Common myeloid progenitor, CD34-positive (primary cell): ENCODE data around the gene LINS1.

Source experiments
- CTCF ChIA-PET: fragments of 350-600 bp; sonication (Branson Sonifier 250); formaldehyde crosslinking; loops from one replicate; lab custom pipeline; 2021; ENCODE audit warnings: antibody characterized with exemption; lab: Charles Lee
- POLR2A ChIA-PET: fragments of 350-600 bp; sonication (Branson Sonifier 250); formaldehyde crosslinking; loops from one replicate; lab custom pipeline; 2021; ENCODE audit warnings: antibody characterized with exemption; lab: Charles Lee
- DNase-seq, 3 donors: peaks; one replicate each; pipeline versions ENCODE4 v3.0.0 to v3.0.0-alpha.2; 2013
- H3K27ac ChIP-seq, 2 experiments: 1 replicate in 1 of 2; 2 replicates in 1 of 2; pipeline ENCODE4 v1.7.0; 2013; ENCODE audit warnings: inconsistent platforms in 2 of 2, low read length in 2 of 2, mild to moderate bottlenecking in 2 of 2, low read depth in 1 of 2, moderate library complexity in 1 of 2; ENCODE audit not compliant: severe bottlenecking in 2 of 2, insufficient read depth in 1 of 2, poor library complexity in 1 of 2
- H3K27me3 ChIP-seq, 5 experiments: replicated peaks in 2 of 5; 1 replicate in 3 of 5; 2 replicates in 2 of 5; pipeline versions ENCODE4 v1.6.1 to v1.7.0; 2013; ENCODE audit warnings: low read length in 4 of 5, mild to moderate bottlenecking in 2 of 5, moderate library complexity in 2 of 5, inconsistent platforms in 1 of 5; ENCODE audit not compliant: insufficient read depth in 5 of 5, control insufficient read depth in 4 of 5
- H3K36me3 ChIP-seq, 4 experiments: 1 replicate in 2 of 4; 2 replicates in 2 of 4; pipeline versions ENCODE4 v1.6.1 to v1.7.0; 2013; ENCODE audit warnings: low read length in 3 of 4, control low read depth in 1 of 4, mild to moderate bottlenecking in 1 of 4; ENCODE audit not compliant: control insufficient read depth in 4 of 4, insufficient read depth in 4 of 4
- H3K4me1 ChIP-seq, 4 experiments: 1 replicate in 3 of 4; 2 replicates in 1 of 4; pipeline versions ENCODE4 v1.6.1 to v1.7.1; 2013; ENCODE audit warnings: low read length in 3 of 4, mild to moderate bottlenecking in 3 of 4, control low read depth in 1 of 4, inconsistent platforms in 1 of 4, moderate library complexity in 1 of 4; ENCODE audit not compliant: control insufficient read depth in 4 of 4, insufficient read depth in 4 of 4; ENCODE audit errors: control extremely low read depth in 1 of 4
- H3K4me3 ChIP-seq, 7 experiments: 1 replicate in 4 of 7; 2 replicates in 3 of 7; pipeline versions ENCODE4 v1.5.1 to v1.7.0; 2013; ENCODE audit warnings: mild to moderate bottlenecking in 7 of 7, low read length in 6 of 7, moderate library complexity in 6 of 7, inconsistent platforms in 2 of 7, low read depth in 2 of 7, control low read depth in 1 of 7; ENCODE audit not compliant: insufficient read depth in 4 of 7, control insufficient read depth in 1 of 7; ENCODE audit errors: extremely low read depth in 1 of 7
- H3K9me3 ChIP-seq, 5 experiments: 1 replicate in 4 of 5; 2 replicates in 1 of 5; pipeline versions ENCODE4 v1.6.1 to v1.7.1; 2013; ENCODE audit warnings: low read length in 4 of 5, mild to moderate bottlenecking in 2 of 5, inconsistent platforms in 1 of 5, low read depth in 1 of 5, moderate library complexity in 1 of 5; ENCODE audit not compliant: control insufficient read depth in 4 of 5, insufficient read depth in 2 of 5; ENCODE audit errors: control extremely low read depth in 1 of 5
- WGBS: methylation state at CpG from one replicate; pipeline ENCODE4 v1.1.5; 2013; ENCODE audit not compliant: insufficient coverage; 5-methylcytosine and 5-hydroxymethylcytosine counted together

LINS1 gene

GRCh38 chr15:100531204-100531603, 70.8 kb downstream of the LINS1 start:
- peaks cover 0 to 3% (median 0%) of the 10 kb centered on the region in 5 experiments for H3K9me3 ChIP-seq
- no peak overlapping the region for H3K27ac ChIP-seq
- 100% methylated on average over 2 of the region's 4 CpGs for WGBS
- H3K4me1 ChIP-seq = no peaks in the 10 kb centered on the region
- ChIA-PET POLR2A (interaction anchor here (0.6 kb wide), 1 partner anchor 441 kb away, joined by 3 read pairs; no protein-coding TSS in a partner anchor), CTCF (no interaction called here)
- H3K27me3 ChIP-seq = peaks cover 2 to 42% (median 11%) of the 10 kb centered on the region in 5 experiments
- H3K4me3 ChIP-seq = no peak overlapping the region
- no peak for DNase-seq
- H3K36me3 ChIP-seq = no peaks in the 10 kb centered on the region

- no peaks in the 10 kb centered on the region for H3K36me3 ChIP-seq
- ChIA-PET POLR2A (interaction anchor here (0.7 kb wide), 1 partner anchor 1330 kb away, joined by 3 read pairs; no protein-coding TSS in a partner anchor), CTCF (no interaction called here)
- DNase-seq = no peak
- no peak overlapping the region for H3K4me3 ChIP-seq
- H3K27me3 ChIP-seq = peaks cover 2 to 50% (median 13%) of the 10 kb centered on the region in 5 experiments
- 89% methylated on average over 1 of the region's 2 CpGs for WGBS
- H3K9me3 ChIP-seq = peaks cover 0 to 3% (median 0%) of the 10 kb centered on the region in 5 experiments
- no peaks in the 10 kb centered on the region for H3K4me1 ChIP-seq
- no peak overlapping the region for H3K27ac ChIP-seq
These were observed 72.4 kb downstream of the LINS1 start for GRCh38 chr15:100529556-100529955.

GRCh38 chr15:100528833-100529428, 73.1 kb downstream of the LINS1 start, which contains the start of gene CERS3:
Gene CERS3 (minus strand): TSS chr15:100528950. CDS start chr15:100501849, 27,101 bp downstream.
- no peak within 1 kb of the TSS for H3K4me3 ChIP-seq
- no peaks in the 10 kb centered on the region for H3K4me1 ChIP-seq
- 97% methylated on average over 9 of the region's 10 CpGs for WGBS
- ChIA-PET POLR2A (interaction anchor here (0.7 kb wide), 1 partner anchor 1330 kb away, joined by 3 read pairs; no protein-coding TSS in a partner anchor), CTCF (no interaction called here)
- H3K27ac ChIP-seq = no peak within 1 kb of the TSS
- H3K9me3 ChIP-seq = peaks cover 0 to 3% (median 0%) of the 10 kb centered on the region in 5 experiments
- H3K27me3 ChIP-seq = peaks cover 2 to 50% (median 13%) of the 10 kb centered on the region in 5 experiments
- no peaks in the 10 kb centered on the region for H3K36me3 ChIP-seq
- DNase-seq = no peak

GRCh38 chr15:100526027-100526481, 75.9 kb downstream of the LINS1 start:
- POLR2A ChIA-PET = no interaction called here
- H3K27me3 ChIP-seq = peaks cover 2 to 35% (median 14%) of the 10 kb centered on the region in 5 experiments
- peaks cover 0 to 7% (median 6%) of the 10 kb centered on the region in 5 experiments for H3K9me3 ChIP-seq
- H3K27ac ChIP-seq = no peak overlapping the region
- H3K4me3 ChIP-seq = no peak overlapping the region
- 93% methylated on average over 3 of the region's 6 CpGs for WGBS
- DNase-seq = no peak
- H3K4me1 ChIP-seq = peaks cover under 1 to 3% (median 3%) of the 10 kb centered on the region in 4 experiments
- CTCF ChIA-PET = no interaction called here
- no peaks in the 10 kb centered on the region for H3K36me3 ChIP-seq

- no CpG with 5 or more reads among the region's 1 CpG for WGBS
- Histone ChIP-seq H3K27me3 (peaks cover 2 to 35% (median 14%) of the 10 kb centered on the region in 5 experiments), H3K27ac (no peak overlapping the region), H3K4me3 (no peak overlapping the region), H3K4me1 (peaks cover 6 to 9% (median 8%) of the 10 kb centered on the region in 4 experiments), H3K9me3 (peaks cover 0 to 7% (median 4%) of the 10 kb centered on the region in 5 experiments), H3K36me3 (no peaks in the 10 kb centered on the region)
- CTCF ChIA-PET = no interaction called here
- DNase-seq = no peak
- POLR2A ChIA-PET = no interaction called here
These were observed 76.5 kb downstream of the LINS1 start for GRCh38 chr15:100525436-100525835.

- Histone ChIP-seq H3K4me3 (no peak overlapping the region), H3K27me3 (peaks cover 0 to 35% (median 13%) of the 10 kb centered on the region in 5 experiments), H3K4me1 (peaks cover 13 to 17% (median 15%) of the 10 kb centered on the region in 4 experiments), H3K27ac (no peak overlapping the region), H3K9me3 (peaks cover 0 to 7% (median 3%) of the 10 kb centered on the region in 5 experiments), H3K36me3 (no peaks in the 10 kb centered on the region)
- ChIA-PET POLR2A (no interaction called here), CTCF (no interaction called here)
- no peak for DNase-seq
- WGBS = 80% methylated on average over 1 of the region's 2 CpGs
These were observed 77.7 kb downstream of the LINS1 start for GRCh38 chr15:100524326-100524725.

GRCh38 chr15:100521907-100522306, 80.1 kb downstream of the LINS1 start:
- POLR2A ChIA-PET = no interaction called here
- H3K4me1 ChIP-seq = peaks cover 13 to 17% (median 15%) of the 10 kb centered on the region in 4 experiments
- 94% methylated on average over 3 of the region's 3 CpGs for WGBS
- H3K27me3 ChIP-seq = peaks cover 0 to 44% (median 12%) of the 10 kb centered on the region in 5 experiments
- no peak overlapping the region for H3K27ac ChIP-seq
- H3K36me3 ChIP-seq = no peaks in the 10 kb centered on the region
- H3K4me3 ChIP-seq = no peak overlapping the region
- DNase-seq = no peak
- peaks cover 0 to 7% (median 3%) of the 10 kb centered on the region in 5 experiments for H3K9me3 ChIP-seq
- CTCF ChIA-PET = no interaction called here
